ENCODE measurements around the gene GPR137. TPM values are rescaled to one million over a fixed set of nuclear protein-coding genes. Genes with fewer than 3 reads are reported as not detected.

GPR137 gene
- total and polyA plus RNA-seq, 2 experiments from 2014 or later = 25.2 to 63.9 TPM

DNA sequence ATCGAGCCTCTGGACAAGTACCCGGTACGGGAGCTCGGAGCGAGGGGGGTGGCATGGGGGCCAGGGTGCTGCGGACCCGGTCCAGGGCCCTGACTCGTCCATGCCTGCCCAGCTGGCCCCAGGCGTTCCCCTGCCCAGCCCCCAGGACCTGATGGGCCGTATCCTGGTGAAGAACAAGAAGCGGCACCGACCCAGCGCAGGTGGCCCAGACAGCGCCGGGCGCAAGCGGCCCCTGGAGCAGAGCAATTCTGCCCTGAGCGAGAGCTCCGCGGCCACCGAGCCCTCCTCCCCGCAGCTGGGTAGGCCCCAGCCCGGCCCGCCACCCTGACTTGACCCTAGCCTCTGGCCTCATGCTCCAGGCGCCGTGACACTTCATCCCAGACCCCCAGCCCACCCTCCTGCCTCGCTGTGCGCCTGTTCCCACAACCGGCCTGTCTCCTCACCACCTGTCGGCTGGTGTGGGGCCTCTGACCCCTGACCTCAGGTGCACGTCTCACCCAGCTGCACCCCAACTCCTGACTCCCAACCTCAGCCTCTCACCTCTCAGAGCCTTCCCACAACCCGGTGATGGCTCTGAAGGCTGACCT is 26.6 kb upstream of the GPR137 start:
- Histone ChIP-seq H3K4me1 (ENCODE audit: insufficient read depth) (no peaks in the 10 kb centered on the region), H3K36me3 (replicated peaks; ENCODE audit: insufficient read depth, low read depth) (no peaks in the 10 kb centered on the region)
- 98% methylated on average over 25 of the region's 32 CpGs for WGBS (ENCODE audit: low lambda C conversion rate, missing lambda C conversion rate)

DNA sequence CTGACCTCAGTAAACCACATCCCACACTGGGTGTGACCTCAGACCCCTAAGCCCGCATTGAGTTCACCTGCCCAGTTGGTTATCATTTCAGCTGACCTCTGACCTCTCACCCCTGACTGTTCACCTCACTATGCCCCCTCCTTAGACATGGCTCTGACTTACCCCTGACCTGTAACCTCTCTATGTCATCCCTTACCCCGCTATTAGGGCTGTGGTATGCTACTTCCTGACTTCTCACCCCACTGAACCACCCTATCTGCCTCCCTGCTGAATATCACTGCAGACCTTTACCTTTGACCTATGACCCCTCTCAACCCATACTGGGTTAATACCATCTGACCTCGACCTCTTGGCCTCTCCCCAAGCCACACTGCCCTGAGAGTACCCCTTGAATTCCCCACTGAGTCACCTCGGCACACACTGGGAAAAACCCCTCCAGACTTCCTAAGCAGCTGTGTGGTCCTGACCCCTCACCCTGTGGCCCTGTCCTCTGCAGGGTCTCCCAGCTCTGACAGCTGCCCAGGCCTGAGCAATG is 26.0 kb upstream of the GPR137 start:
- no peaks in the 10 kb centered on the region for H3K79me2 ChIP-seq
- DNase-seq (ENCODE audit: low spot score) = no peak
- no peaks in the 10 kb centered on the region for H3K4me1 ChIP-seq (ENCODE audit: insufficient read depth)
- TF ChIP-seq EZH2 (IDR thresholded peaks at IDR 0.05; ENCODE audit: borderline replicate concordance) (no peak), EZH2phosphoT487 (IDR thresholded peaks at IDR 0.05; ENCODE audit: low read depth, severe bottlenecking, unreplicated experiment) (no peak), CTCF (IDR thresholded peaks at IDR 0.05; ENCODE audit: poor library complexity) (no peak)
- no peaks in the 10 kb centered on the region for H3K36me3 ChIP-seq (replicated peaks; ENCODE audit: insufficient read depth, low read depth)
- H4K20me1 ChIP-seq (ENCODE audit: insufficient read depth, poor library complexity, severe bottlenecking) = no peaks in the 10 kb centered on the region
- no peaks in the 10 kb centered on the region for H3K27me3 ChIP-seq
- H3K4me3 ChIP-seq = no peak overlapping the region
- no peak overlapping the region for H3K4me2 ChIP-seq
- H3K9me2 ChIP-seq (replicated peaks; ENCODE audit: insufficient read depth) = no peaks in the 10 kb centered on the region
- WGBS (ENCODE audit: low lambda C conversion rate, missing lambda C conversion rate) = 95% methylated on average over 4 of the region's 4 CpGs
- no peak overlapping the region for H2AFZ ChIP-seq
- no peak overlapping the region for H3K27ac ChIP-seq
- H3K9me3 ChIP-seq (ENCODE audit: low read depth) = no peaks in the 10 kb centered on the region

More for the DNA sequence above, 26.6 kb upstream of the GPR137 start:
- Histone ChIP-seq H4K20me1 (ENCODE audit: insufficient read depth, poor library complexity, severe bottlenecking) (no peaks in the 10 kb centered on the region), H3K27ac (no peak overlapping the region), H3K9me3 (ENCODE audit: low read depth) (no peaks in the 10 kb centered on the region), H3K27me3 (no peaks in the 10 kb centered on the region), H3K79me2 (no peaks in the 10 kb centered on the region), H3K4me2 (no peak overlapping the region), H3K4me3 (no peak overlapping the region), H3K9me2 (replicated peaks; ENCODE audit: insufficient read depth) (no peaks in the 10 kb centered on the region), H2AFZ (no peak overlapping the region)
- TF ChIP-seq EZH2phosphoT487 (IDR thresholded peaks at IDR 0.05; ENCODE audit: low read depth, severe bottlenecking, unreplicated experiment) (no peak), EZH2 (IDR thresholded peaks at IDR 0.05; ENCODE audit: borderline replicate concordance) (no peak), CTCF (IDR thresholded peaks at IDR 0.05; ENCODE audit: poor library complexity) (no peak)
- DNase-seq (ENCODE audit: low spot score) = no peak

DNA sequence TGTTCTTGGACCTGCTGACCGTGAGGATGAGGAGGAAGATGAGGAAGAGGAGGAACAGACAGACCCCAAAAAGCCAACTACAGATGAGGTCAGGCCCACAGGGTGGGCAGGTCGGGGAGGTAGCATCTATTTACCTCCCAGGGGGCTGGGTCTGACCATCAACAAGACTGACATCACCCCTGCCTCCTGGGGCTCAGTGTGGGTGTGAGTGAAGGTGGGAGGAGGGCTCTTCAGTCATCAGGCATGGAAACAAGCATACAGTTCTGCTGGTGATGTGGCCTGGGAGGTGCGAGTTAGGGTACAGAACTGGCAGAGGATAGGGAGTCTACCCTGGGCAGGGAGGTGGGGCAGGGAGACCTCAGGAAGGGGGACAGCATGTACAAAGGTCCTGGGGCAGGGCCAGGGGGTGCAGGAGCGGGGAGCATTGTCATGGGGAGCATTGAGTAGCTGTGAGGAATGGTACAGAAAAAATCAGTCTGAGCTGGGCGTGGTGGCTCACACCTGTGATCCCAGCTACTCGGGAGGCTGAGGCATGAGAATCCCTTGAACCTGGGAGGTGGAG is 25.4 kb upstream of the GPR137 start:
- no peak for TF ChIP-seq CTCF (IDR thresholded peaks at IDR 0.05; ENCODE audit: poor library complexity)
- TF ChIP-seq EZH2 (IDR thresholded peaks at IDR 0.05; ENCODE audit: borderline replicate concordance) = no peak
- TF ChIP-seq EZH2phosphoT487 (IDR thresholded peaks at IDR 0.05; ENCODE audit: low read depth, severe bottlenecking, unreplicated experiment) = no peak

More for the DNA sequence above, 25.4 kb upstream of the GPR137 start:
- Histone ChIP-seq H3K36me3 (replicated peaks; ENCODE audit: insufficient read depth, low read depth) (no peaks in the 10 kb centered on the region), H3K4me1 (ENCODE audit: insufficient read depth) (no peaks in the 10 kb centered on the region), H2AFZ (no peak overlapping the region), H3K4me2 (no peak overlapping the region), H3K9me3 (ENCODE audit: low read depth) (no peaks in the 10 kb centered on the region), H4K20me1 (ENCODE audit: insufficient read depth, poor library complexity, severe bottlenecking) (no peaks in the 10 kb centered on the region), H3K9me2 (replicated peaks; ENCODE audit: insufficient read depth) (no peaks in the 10 kb centered on the region), H3K4me3 (no peak overlapping the region), H3K27me3 (no peaks in the 10 kb centered on the region), H3K27ac (no peak overlapping the region), H3K79me2 (no peaks in the 10 kb centered on the region)
- 98% methylated on average over 6 of the region's 6 CpGs for WGBS (ENCODE audit: low lambda C conversion rate, missing lambda C conversion rate)
- no peak for DNase-seq (ENCODE audit: low spot score)

All from hepatocyte (in vitro differentiated cells).